AG04450 (cell line): Measurements from ENCODE around the gene PCYT1A. TPM values are rescaled to one million over a fixed set of nuclear protein-coding genes. Genes with fewer than 3 reads are reported as not detected.
"Not testable (repeated sequence)": the region's sequence is repeated elsewhere in the genome, so short reads cannot be mapped to it uniquely, and the experiment has no call there.

Source experiments
- CTCF ChIA-PET: fragments of 300-600, 350-600 bp; formaldehyde crosslinking; extraction: SDS; loops from one replicate; lab custom pipeline; 2022; ENCODE audit warnings: antibody characterized with exemption, inconsistent platforms; lab: Charles Lee
- POLR2A ChIA-PET: fragments of 350-600 bp; formaldehyde crosslinking; extraction: SDS; loops from one replicate; lab custom pipeline; 2021; ENCODE audit warnings: antibody characterized with exemption, inconsistent platforms; lab: Yijun Ruan, JAX
- DNase-seq: peaks from one replicate; pipeline ENCODE4 v3.0.0-alpha.2; 2011; ENCODE audit warnings: low read depth, low spot score
- H3K27ac ChIP-seq: one replicate; pipeline ENCODE4 v1.5.1; 2012; ENCODE audit warnings: low read depth, low read length, control low read depth
- H3K27me3 ChIP-seq: one replicate; pipeline ENCODE4 v1.6.0; 2012; ENCODE audit warnings: low read length; ENCODE audit not compliant: control insufficient read depth, insufficient read depth
- H3K4me3 ChIP-seq: 2 replicates; pipeline ENCODE4 v1.5.1; 2011; ENCODE audit warnings: mild to moderate bottlenecking, low read depth, low read length, control low read depth
- H3K9me3 ChIP-seq: 2 replicates; pipeline ENCODE4 v1.5.1; 2012; ENCODE audit warnings: low read length; ENCODE audit not compliant: control insufficient read depth, insufficient read depth
- CTCF ChIP-seq: IDR thresholded peaks from 2 replicates; pipeline ENCODE4 v1.5.1; 2011; ENCODE audit warnings: low read depth, low read length, control low read depth, inconsistent platforms
- polyA plus RNA-seq: library from polyadenylated mRNA; depleted of rRNA; stranded (reverse); fragments of >200 nt; gene quantifications from 2 replicates; pipeline ENCODE4 v1.2.3, GENCODE V29; 2011

The PCYT1A gene
- polyA plus RNA-seq, 1 experiment, result 71.4 TPM

- DNase-seq, result no peak
- no peaks in the 10 kb centered on the region; the same call in 1 of the 2 replicates for H3K9me3 ChIP-seq
- TF ChIP-seq CTCF, result no peak
- H3K4me3 ChIP-seq, result no peak overlapping the region
- no peaks in the 10 kb centered on the region for H3K27me3 ChIP-seq
- POLR2A ChIA-PET, result no interaction called here
- H3K27ac ChIP-seq, result no peak overlapping the region
- CTCF ChIA-PET, result interaction anchor here (0.6 to 0.9 kb wide), 2 partner anchors 26 to 214 kb away, joined by 5 read pairs; no protein-coding TSS in a partner anchor
Measured at GRCh38 chr3:196314597-196314996, 27.1 kb upstream of the PCYT1A start.

DNA sequence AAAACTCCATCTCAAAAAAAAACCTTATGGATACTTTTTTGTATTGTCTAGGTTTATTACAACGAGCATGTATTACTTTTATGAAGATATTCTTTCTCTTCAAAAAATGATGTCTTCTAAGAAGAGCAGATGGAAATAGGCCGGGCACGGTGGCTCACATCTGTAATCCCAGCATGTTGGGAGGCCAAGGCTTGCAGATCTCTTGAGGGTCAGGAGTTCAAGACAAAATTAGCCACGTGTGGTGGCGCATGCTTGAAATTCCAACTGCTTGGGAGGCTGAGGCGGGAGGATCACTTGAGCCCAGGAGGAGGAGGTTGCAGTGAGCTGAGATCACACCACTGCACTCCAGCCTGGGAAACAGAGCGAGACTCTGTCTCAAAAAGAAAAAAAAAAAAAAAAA, 26.6 kb upstream of the PCYT1A start:
- CTCF ChIA-PET, result interaction anchor here (0.6 kb wide), 1 partner anchor 26 kb away, joined by 5 read pairs; no protein-coding TSS in a partner anchor
- H3K4me3 ChIP-seq, POLR2A ChIA-PET, DNase-seq, H3K27ac ChIP-seq, H3K9me3 ChIP-seq, H3K27me3 ChIP-seq: not testable (repeated sequence)

DNA sequence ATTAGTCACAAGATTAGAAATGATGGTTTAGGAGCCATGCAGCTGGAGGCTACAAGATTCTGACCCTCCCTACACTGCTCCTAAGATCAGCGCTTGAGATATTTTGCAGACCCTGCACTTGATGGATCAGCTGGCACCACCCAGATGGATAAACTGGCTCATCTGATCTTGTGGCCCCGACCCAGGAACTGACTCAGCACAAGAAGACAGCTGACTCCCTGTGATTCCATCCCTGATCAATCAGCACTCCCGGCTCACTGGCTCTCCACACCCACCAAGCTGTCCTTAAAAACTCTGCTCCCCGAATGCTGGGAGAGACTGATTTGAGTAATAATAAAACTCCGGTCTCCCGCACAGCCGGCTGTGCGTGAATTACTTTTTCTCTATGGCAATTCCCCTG, 15.4 kb upstream of the PCYT1A start:
- H3K27me3 ChIP-seq, H3K4me3 ChIP-seq, CTCF ChIA-PET, DNase-seq, H3K9me3 ChIP-seq, POLR2A ChIA-PET, H3K27ac ChIP-seq: not testable (repeated sequence)

GRCh38 chr3:196302551-196302950, 15.0 kb upstream of the PCYT1A start:
- H3K4me3 ChIP-seq, DNase-seq, H3K27ac ChIP-seq, POLR2A ChIA-PET, H3K27me3 ChIP-seq, H3K9me3 ChIP-seq, CTCF ChIA-PET: not testable (repeated sequence)

- TF ChIP-seq CTCF, result no peak
- ChIA-PET CTCF (interaction anchor here (1.1 kb wide), 1 partner anchor 25 kb away, joined by 4 read pairs; no protein-coding TSS in a partner anchor), POLR2A (no interaction called here)
- H3K27ac ChIP-seq, result no peak overlapping the region
- no peaks in the 10 kb centered on the region for H3K27me3 ChIP-seq
- no peak overlapping the region for H3K4me3 ChIP-seq
- H3K9me3 ChIP-seq, result no peaks in the 10 kb centered on the region
- DNase-seq, result no peak
Measured at GRCh38 chr3:196298521-196298920, 11.0 kb upstream of the PCYT1A start.

GRCh38 chr3:196292286-196292923, 4.9 kb upstream of the PCYT1A start:
- no peak overlapping the region for H3K27ac ChIP-seq
- no peaks in the 10 kb centered on the region; the same call in 1 of the 2 replicates for H3K9me3 ChIP-seq
- no peak for TF ChIP-seq CTCF
- DNase-seq, result no peak
- H3K27me3 ChIP-seq, result no peaks in the 10 kb centered on the region
- ChIA-PET POLR2A (no interaction called here), CTCF (no interaction called here)
- no peak overlapping the region for H3K4me3 ChIP-seq
